Measurements from ENCODE around the gene LRP2BP. TPM values are rescaled to one million over a fixed set of nuclear protein-coding genes. Genes with fewer than 3 reads are reported as not detected.

Gene LRP2BP
- total RNA-seq (under 1 TPM; 0.47 to 0.79 TPM), polyA plus RNA-seq (ENCODE audit: insufficient read length in 6 of 6) (1 to 10 TPM; 3.7 to 6.4 (median 6.2) TPM)
- long read RNA-seq, donor 1, result 0 reads
- long read RNA-seq, donor 2, partial matches to known transcripts, result 21 of 29 reads
- long read RNA-seq, donor 2, other reads (novel, unspliced or antisense), result 8 of 29 reads
- long read RNA-seq, donor 3, partial matches to known transcripts, result 13 of 13 reads
- long read RNA-seq, donor 3, other reads (novel, unspliced or antisense), result 0 of 13 reads
- long read RNA-seq, donor 4, result 0 reads
- long read RNA-seq, donor 5, partial matches to known transcripts, result 14 of 27 reads
- long read RNA-seq, donor 5, other reads (novel, unspliced or antisense), result 13 of 27 reads
- long read RNA-seq, donor 6, result 0 reads
- long read RNA-seq, donor 7, result 0 reads
- long read RNA-seq, donor 8, partial matches to known transcripts, result 5 of 16 reads
- long read RNA-seq, donor 8, other reads (novel, unspliced or antisense), result 11 of 16 reads
- long read RNA-seq, donor 9, result 0 reads
- long read RNA-seq, donor 10, partial matches to known transcripts, result 0 of 1 reads
- long read RNA-seq, donor 10, other reads (novel, unspliced or antisense), result 1 of 1 reads
- long read RNA-seq, donor 11, partial matches to known transcripts, result 22 of 22 reads
- long read RNA-seq, donor 11, other reads (novel, unspliced or antisense), result 0 of 22 reads
- long read RNA-seq, donor 12, partial matches to known transcripts, result 24 of 24 reads
- long read RNA-seq, donor 12, other reads (novel, unspliced or antisense), result 0 of 24 reads

GRCh38 chr4:185395238-185395955, at the start of gene LRP2BP:
LRP2BP (minus strand) TSS chr4:185395924; CDS start chr4:185378186, 17,738 bp downstream.
- Histone ChIP-seq H3K4me1 (peaks cover 7 to 37% of the 10 kb centered on the region in 2 donors), H3K36me3 (peaks cover 0 to 13% of the 10 kb centered on the region in 2 donors), H3K4me3 (peak within 1 kb of the TSS; percentile 89 to 92), H3K9me3 (no peaks in the 10 kb centered on the region), H3K27ac (peak within 1 kb of the TSS; percentile 98 to 100), H3K27me3 (no peaks in the 10 kb centered on the region)
- TF ChIP-seq, protein P1, sequence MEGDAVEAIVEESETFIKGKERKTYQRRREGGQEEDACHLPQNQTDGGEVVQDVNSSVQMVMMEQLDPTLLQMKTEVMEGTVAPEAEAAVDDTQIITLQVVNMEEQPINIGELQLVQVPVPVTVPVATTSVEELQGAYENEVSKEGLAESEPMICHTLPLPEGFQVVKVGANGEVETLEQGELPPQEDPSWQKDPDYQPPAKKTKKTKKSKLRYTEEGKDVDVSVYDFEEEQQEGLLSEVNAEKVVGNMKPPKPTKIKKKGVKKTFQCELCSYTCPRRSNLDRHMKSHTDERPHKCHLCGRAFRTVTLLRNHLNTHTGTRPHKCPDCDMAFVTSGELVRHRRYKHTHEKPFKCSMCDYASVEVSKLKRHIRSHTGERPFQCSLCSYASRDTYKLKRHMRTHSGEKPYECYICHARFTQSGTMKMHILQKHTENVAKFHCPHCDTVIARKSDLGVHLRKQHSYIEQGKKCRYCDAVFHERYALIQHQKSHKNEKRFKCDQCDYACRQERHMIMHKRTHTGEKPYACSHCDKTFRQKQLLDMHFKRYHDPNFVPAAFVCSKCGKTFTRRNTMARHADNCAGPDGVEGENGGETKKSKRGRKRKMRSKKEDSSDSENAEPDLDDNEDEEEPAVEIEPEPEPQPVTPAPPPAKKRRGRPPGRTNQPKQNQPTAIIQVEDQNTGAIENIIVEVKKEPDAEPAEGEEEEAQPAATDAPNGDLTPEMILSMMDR (IDR thresholded peaks at IDR 0.05), result no peak
- peak in 2 of 4 donors; percentile 22 to 36 for DNase-seq
- intact Hi-C loops (cut with DNase I), result loop anchor here in 1 of 2 donors (10.0 kb wide), 1 partner anchor 181 kb away; no protein-coding TSS in a partner anchor
- ATAC-seq, result no peak

GRCh38 chr4:185445209-185445608, 49.5 kb upstream of the LRP2BP start:
- ATAC-seq (no peak), DNase-seq (no peak)
- Histone ChIP-seq H3K27me3 (no peaks in the 10 kb centered on the region), H3K4me3 (no peak overlapping the region), H3K36me3 (no peaks in the 10 kb centered on the region), H3K27ac (no peak overlapping the region), H3K4me1 (no peaks in the 10 kb centered on the region), H3K9me3 (no peaks in the 10 kb centered on the region)
- intact Hi-C loops (cut with DNase I), result no loop called here
- TF ChIP-seq, protein P1 (IDR thresholded peaks at IDR 0.05), result no peak

GRCh38 chr4:185441479-185441878, 45.8 kb upstream of the LRP2BP start:
- TF ChIP-seq, protein P1 (IDR thresholded peaks at IDR 0.05), result no peak
- no peak overlapping the region for H3K27ac ChIP-seq
- no peaks in the 10 kb centered on the region for H3K36me3 ChIP-seq
- intact Hi-C loops (cut with DNase I), result no loop called here
- ATAC-seq (no peak), DNase-seq (no peak)
- H3K4me1 ChIP-seq, result no peaks in the 10 kb centered on the region
- H3K4me3 ChIP-seq, result no peak overlapping the region
- H3K9me3 ChIP-seq, result no peaks in the 10 kb centered on the region
- no peaks in the 10 kb centered on the region for H3K27me3 ChIP-seq

- Histone ChIP-seq H3K27ac (no peak overlapping the region), H3K27me3 (no peaks in the 10 kb centered on the region), H3K36me3 (no peaks in the 10 kb centered on the region), H3K4me3 (no peak overlapping the region), H3K9me3 (no peaks in the 10 kb centered on the region), H3K4me1 (no peaks in the 10 kb centered on the region)
- DNase-seq, result no peak
- no peak for ATAC-seq
- TF ChIP-seq, protein P1 (IDR thresholded peaks at IDR 0.05), result no peak
- intact Hi-C loops (cut with DNase I), result no loop called here
Measured at GRCh38 chr4:185437809-185438208, 42.1 kb upstream of the LRP2BP start.

Measured in left lung (tissue), 14 donors.